Muscle layer of colon (tissue), 2 donors: ENCODE results near the gene KCNA2.

Experiments used
- H3K27ac ChIP-seq: one replicate; pipeline ENCODE4 v1.7.0; 2013; ENCODE audit warnings: low read depth, mild to moderate bottlenecking, low read length, moderate library complexity
- H3K27me3 ChIP-seq, 2 donors: one replicate each; pipeline ENCODE4 v1.7.0; 2013; ENCODE audit warnings: low read length in 2 of 2, mild to moderate bottlenecking in 2 of 2; ENCODE audit not compliant: insufficient read depth in 2 of 2, control insufficient read depth in 1 of 2
- H3K36me3 ChIP-seq: one replicate; pipeline ENCODE4 v1.7.0; 2013; ENCODE audit warnings: mild to moderate bottlenecking, low read length; ENCODE audit not compliant: insufficient read depth
- H3K4me1 ChIP-seq: one replicate; pipeline ENCODE4 v1.7.0; 2013; ENCODE audit warnings: mild to moderate bottlenecking, low read length; ENCODE audit not compliant: insufficient read depth
- H3K4me3 ChIP-seq, 2 donors: one replicate each; pipeline ENCODE4 v1.7.0; 2013; ENCODE audit warnings: low read length in 2 of 2, low read depth in 1 of 2, mild to moderate bottlenecking in 1 of 2, moderate library complexity in 1 of 2
- H3K9ac ChIP-seq: one replicate; pipeline ENCODE4 v1.7.0; 2013; ENCODE audit warnings: low read length
- H3K9me3 ChIP-seq: one replicate; pipeline ENCODE4 v1.7.0; 2013; ENCODE audit warnings: mild to moderate bottlenecking, low read length
- donor health status: abdominal sarcoma.
- donor health status: Adenocarcinoma of cecum.

Gene KCNA2

DNA sequence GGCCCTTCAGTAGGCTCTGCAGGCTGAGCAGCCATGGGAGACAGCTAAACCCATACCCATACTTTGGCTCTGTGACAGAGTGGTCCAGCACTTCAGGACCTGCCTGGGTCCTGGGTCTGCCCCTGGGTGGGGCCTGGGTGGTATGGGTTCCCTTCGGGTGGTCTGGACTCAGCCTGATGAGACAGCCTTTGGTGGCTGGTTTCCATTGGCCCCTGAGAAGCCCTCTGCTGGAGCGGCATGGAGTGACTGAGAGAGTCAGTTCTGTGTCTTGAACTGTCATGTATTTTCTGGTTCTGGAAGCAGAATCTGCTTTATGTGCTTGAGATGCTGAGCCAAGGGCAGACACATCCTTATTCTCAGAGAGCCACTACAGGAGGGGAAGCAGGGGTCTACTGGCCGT lies 31.3 kb upstream of the KCNA2 start:
- Histone ChIP-seq H3K9me3 (no peaks in the 10 kb centered on the region), H3K27me3 (no peaks in the 10 kb centered on the region), H3K36me3 (no peaks in the 10 kb centered on the region), H3K27ac (no peak overlapping the region), H3K9ac (no peak overlapping the region), H3K4me1 (peaks cover 18% of the 10 kb centered on the region), H3K4me3 (no peak overlapping the region)

DNA sequence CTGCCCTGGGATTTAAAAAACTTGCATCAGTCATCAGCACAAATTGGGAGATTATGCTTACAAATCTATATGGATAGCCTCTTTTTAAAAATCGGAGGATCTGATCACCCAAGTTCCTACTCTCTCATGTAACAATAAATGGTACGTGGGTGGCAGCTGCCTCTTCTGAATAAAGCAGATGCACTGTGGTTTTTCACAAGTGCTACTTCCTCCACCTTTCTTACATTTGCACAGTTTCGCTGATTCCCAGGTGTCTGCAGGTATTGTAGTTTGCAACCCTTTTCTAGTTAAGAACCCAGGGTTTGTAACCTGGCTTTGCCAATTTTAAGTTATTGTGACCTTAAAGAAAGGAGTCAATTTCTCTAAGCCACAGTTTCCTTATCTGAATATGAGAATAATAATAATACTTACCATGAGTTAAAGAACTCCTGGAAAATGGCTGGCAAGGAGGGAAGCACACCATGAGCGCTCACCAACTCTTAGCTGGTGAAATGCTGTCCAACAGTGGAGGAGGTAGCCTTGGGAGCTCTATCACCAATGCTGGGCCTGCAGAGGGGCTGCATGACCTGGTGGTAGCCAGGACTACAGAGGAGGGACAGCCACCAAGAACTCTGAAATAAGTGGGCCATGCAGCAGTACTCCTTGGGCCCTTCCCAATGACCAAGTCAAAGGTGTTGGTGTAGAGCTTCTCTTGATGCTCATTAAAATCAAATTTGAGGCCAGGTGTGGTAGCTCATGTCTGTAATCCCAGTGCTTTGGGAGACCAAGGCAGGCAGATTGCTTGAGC lies 30.2 kb upstream of the KCNA2 start:
- Histone ChIP-seq H3K4me3 (no peak overlapping the region), H3K27me3 (no peaks in the 10 kb centered on the region), H3K9me3 (no peaks in the 10 kb centered on the region), H3K4me1 (peaks cover 18% of the 10 kb centered on the region), H3K9ac (no peak overlapping the region), H3K36me3 (no peaks in the 10 kb centered on the region), H3K27ac (no peak overlapping the region)

DNA sequence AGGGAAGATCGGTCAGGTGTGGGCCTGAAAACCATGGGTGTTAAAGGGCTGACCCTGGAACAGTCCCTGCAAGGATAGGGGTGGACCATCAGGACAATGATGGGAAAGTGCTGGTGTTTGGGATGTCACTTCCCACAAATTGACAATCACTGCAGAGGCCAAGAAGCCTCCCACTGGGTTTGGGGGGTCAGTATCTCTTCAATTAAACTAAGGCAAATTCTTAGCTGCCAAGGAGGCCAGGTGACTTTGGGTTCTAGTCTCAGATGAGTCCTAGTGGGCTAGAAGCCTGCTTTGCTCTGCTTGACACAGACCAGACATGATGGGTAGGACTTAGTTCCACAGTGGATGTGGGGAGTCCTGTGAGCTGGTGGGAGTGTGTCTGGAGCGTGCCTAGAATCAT lies 29.3 kb upstream of the KCNA2 start:
- no peak overlapping the region for H3K9ac ChIP-seq
- H3K4me3 ChIP-seq = no peak overlapping the region
- H3K9me3 ChIP-seq = no peaks in the 10 kb centered on the region
- H3K27me3 ChIP-seq = no peaks in the 10 kb centered on the region
- H3K27ac ChIP-seq = no peak overlapping the region
- no peaks in the 10 kb centered on the region for H3K36me3 ChIP-seq
- H3K4me1 ChIP-seq = peaks cover 18% of the 10 kb centered on the region

DNA sequence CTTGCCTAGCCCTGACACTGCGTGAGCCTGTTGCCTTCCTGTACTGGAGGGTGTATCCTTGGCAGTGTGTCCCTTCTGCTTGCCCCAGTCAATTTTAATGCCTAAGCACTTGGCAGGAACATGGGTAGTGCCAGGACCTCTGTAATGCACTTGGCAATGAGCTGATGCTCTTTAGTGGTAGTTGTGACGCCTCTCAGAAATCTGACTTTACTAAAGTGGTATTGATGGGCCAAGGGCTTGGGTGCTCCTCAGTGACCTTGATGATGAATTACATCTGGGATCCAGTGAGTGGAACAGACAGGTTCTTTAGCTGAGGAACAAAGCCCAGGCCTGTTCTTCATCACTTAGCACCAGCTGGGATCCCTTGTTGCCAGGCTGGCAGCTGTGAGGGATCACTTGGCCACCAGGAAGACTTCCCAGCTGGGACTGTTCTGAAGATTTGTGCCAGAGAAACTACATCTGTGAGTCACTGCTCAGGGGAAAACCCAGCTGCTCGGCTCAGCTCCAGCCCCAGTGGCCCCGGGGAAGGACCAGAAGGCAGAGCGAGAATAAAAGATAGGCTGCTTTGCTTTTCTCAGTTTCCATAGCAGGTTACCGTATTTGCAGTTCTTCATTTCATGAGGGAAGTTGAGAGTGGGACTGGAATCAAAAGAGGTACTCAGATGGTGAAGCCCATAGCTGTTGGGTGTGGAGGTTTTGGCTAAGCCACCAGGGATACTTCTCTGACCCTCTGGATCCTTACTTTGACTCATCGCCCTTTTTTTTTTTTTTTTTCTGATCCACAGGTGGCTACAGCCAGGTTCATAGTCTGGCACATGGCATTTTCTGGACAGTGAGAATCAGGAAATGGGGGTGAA lies 28.5 kb upstream of the KCNA2 start:
- H3K4me1 ChIP-seq = peaks cover 18% of the 10 kb centered on the region
- no peaks in the 10 kb centered on the region for H3K9me3 ChIP-seq
- H3K36me3 ChIP-seq = no peaks in the 10 kb centered on the region
- no peak overlapping the region for H3K9ac ChIP-seq
- no peak overlapping the region for H3K4me3 ChIP-seq
- H3K27ac ChIP-seq = no peak overlapping the region
- H3K27me3 ChIP-seq = no peaks in the 10 kb centered on the region

DNA sequence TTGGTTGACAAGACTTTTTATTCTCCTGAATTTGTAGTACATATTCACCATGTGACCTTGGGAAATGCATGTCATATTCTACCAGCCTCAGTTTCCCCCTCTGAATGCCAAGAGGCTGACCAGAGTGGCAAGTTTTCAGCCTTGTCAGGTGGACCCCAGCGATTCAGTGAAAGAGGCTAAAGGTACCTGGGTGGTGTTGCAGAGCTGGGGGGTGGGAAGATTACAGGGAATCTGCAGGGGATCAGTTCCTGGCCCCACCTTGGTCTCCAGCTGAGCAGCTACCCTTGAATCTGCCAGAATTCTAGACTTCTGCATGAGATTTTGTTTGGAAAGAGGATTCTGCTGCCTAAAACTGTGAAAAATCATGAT lies 27.9 kb upstream of the KCNA2 start:
- H3K9ac ChIP-seq = no peak overlapping the region
- H3K27ac ChIP-seq = no peak overlapping the region
- no peaks in the 10 kb centered on the region for H3K9me3 ChIP-seq
- H3K4me1 ChIP-seq = peaks cover 18% of the 10 kb centered on the region
- no peak overlapping the region for H3K4me3 ChIP-seq
- H3K27me3 ChIP-seq = no peaks in the 10 kb centered on the region
- H3K36me3 ChIP-seq = no peaks in the 10 kb centered on the region

DNA sequence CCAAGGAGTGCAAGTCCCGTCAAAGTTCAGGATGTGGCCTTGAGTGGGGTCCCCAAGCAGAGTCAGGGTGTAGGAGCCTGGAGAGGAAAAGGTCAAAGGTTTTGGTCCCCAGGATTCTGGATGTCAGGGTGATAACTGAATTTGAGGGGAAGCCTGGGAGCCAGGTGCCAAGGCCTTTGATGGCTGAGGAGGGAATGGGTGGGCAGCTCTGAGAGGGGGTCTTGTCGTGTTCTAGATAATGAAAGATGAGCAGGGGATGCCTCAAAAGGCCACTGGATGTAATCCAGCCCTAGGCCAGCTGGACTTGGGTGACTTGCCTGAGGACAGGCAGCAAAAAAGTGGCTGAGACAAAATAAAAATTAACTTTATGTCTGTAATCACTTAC lies 27.5 kb upstream of the KCNA2 start:
- H3K9me3 ChIP-seq = no peaks in the 10 kb centered on the region
- H3K9ac ChIP-seq = no peak overlapping the region
- no peaks in the 10 kb centered on the region for H3K36me3 ChIP-seq
- no peaks in the 10 kb centered on the region for H3K27me3 ChIP-seq
- H3K4me1 ChIP-seq = peaks cover 18% of the 10 kb centered on the region
- H3K4me3 ChIP-seq = no peak overlapping the region
- H3K27ac ChIP-seq = no peak overlapping the region

DNA sequence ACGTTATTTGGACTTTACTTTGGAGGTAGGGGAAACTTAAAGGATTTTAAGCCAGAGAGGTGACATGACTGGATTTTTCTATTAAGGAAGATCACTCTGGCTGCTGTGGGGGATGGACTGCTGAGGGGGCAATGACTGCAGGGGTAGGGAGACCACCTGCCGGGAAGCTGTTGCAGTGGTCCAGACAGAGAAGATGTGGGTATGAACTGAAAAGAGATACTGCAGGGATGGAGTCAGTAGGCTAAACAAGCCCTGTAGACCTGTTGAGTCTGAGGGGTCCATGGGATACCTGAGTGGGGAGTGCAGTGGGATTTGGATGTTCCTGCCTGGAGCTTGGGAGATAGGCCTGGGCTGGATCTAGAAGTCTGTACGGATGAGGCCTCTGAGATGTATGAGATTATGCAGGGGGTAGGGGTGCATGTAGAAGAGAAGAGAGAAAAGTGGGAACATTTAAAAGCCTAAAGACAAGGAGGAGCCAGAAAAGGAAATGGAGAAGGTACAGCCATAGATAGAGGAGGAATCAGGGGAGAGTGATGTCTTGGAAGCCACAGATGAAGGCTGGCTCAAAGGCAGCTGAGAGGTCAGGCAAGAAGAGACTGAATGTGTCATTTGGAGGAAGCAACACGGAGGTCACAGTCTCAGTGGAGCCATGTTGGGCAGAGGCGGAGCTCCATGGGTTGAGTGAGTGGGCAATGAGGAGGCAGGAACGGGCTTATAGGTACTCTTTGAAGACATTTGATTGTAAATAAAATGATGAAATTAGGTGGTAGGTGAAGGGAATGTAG lies 25.9 kb upstream of the KCNA2 start:
- Histone ChIP-seq H3K36me3 (no peaks in the 10 kb centered on the region), H3K4me1 (peaks cover 18% of the 10 kb centered on the region), H3K27me3 (no peaks in the 10 kb centered on the region), H3K4me3 (no peak overlapping the region), H3K9me3 (no peaks in the 10 kb centered on the region), H3K9ac (no peak overlapping the region), H3K27ac (no peak overlapping the region)

DNA sequence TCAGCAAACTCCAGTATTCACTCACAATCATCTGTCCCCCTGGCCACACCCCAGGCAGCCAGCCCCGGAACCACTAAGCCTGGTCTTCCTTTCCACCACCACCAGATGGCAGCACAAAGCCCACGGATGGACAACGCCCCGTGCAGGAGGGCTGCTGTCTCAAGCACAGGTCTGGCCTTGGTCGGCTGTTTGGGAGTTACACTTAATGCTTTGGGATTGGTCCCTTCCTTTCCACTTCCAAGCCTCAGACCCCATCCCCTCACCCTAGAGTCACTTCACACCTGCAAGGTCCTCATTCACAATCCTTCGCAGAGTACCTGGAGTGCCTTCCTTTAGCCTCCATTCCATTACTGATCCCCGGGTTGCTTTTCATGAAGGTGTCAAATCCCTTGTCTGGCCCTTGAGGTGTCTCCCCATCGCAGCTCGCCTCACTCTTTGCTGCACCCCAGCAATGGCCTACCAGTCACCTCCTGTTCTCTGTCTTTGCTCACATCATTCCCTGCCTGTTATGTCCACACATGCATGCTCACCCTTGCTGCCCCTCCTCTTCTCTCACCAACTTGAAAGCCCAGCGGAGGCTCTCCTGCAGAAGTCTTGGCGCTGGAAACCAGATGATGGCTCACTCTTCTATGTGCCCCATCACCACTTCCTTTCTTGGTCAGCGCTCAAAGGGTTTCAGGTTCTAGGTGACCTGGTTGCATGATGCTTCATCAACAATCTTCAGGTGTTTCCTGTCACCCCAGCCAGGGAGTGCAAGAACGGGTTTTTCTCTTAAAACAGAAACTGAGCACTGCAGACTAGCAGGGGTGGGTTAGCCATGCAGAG lies 24.9 kb upstream of the KCNA2 start:
- Histone ChIP-seq H3K9me3 (no peaks in the 10 kb centered on the region), H3K27ac (no peak overlapping the region), H3K4me3 (no peak overlapping the region), H3K9ac (no peak overlapping the region), H3K27me3 (no peaks in the 10 kb centered on the region), H3K4me1 (peaks cover 18% of the 10 kb centered on the region), H3K36me3 (no peaks in the 10 kb centered on the region)

DNA sequence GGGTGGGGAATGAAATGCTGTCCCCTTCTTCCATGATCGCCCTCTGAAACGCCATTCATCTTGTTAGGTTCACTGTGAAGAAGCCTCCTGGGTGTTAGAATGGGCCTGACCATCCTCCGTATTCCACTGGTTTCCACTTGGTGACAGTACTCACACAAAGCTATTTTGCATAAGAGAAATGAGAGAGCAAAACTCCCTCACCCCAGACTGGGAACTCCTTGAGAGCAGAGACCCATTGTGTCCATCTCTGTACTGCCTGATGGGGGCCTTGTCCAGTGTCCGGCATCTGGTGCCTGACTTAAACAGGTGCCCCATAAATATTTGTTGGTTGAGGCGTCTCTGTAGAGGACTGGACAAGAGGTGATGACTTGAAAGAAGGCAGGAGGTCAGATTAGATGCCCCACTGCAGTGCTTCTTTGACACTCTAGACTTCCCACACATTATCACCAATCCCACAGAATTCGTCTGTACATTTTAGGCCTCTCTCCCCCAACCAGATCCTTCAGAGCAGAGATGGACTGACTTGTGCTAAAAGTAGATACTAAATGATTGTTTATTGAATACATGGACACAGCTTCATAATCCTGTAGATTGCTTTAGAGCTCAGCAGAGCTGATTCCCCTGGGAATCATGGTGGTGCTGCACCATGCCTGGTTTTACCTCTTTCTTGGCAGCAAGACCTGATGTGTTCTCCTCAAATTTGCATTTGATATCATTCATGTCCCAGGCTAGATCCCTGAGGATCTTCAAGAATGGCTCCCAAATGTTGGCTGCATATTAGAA lies 22.4 kb upstream of the KCNA2 start:
- Histone ChIP-seq H3K36me3 (no peaks in the 10 kb centered on the region), H3K4me1 (no peaks in the 10 kb centered on the region), H3K9ac (no peak overlapping the region), H3K9me3 (no peaks in the 10 kb centered on the region), H3K27me3 (no peaks in the 10 kb centered on the region), H3K4me3 (no peak overlapping the region), H3K27ac (no peak overlapping the region)

DNA sequence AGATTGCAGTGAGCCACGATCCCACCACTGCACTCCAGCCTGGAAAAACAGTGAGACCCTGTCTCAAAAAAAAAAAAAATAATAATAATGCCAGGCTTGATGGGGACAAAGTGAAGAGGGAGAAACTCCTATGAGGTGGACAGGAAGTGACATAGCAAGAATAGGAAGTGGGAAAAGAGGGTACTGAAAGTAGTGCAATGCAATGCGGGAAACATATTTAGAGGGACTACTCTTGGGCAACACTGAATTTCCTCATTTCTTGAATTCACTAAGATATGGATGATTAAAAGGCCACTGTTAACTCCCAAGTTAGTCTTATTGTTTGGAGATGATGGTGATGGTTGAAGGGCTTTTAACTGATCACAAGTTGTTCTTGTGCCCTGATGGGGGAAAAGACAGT lies 21.6 kb upstream of the KCNA2 start:
- Histone ChIP-seq H3K9me3 (no peaks in the 10 kb centered on the region), H3K27me3 (no peaks in the 10 kb centered on the region), H3K4me1 (no peaks in the 10 kb centered on the region), H3K4me3 (no peak overlapping the region), H3K36me3 (no peaks in the 10 kb centered on the region), H3K27ac (no peak overlapping the region), H3K9ac (no peak overlapping the region)
